ENCODE data around the gene KLF15.

The KLF15 gene

DNA sequence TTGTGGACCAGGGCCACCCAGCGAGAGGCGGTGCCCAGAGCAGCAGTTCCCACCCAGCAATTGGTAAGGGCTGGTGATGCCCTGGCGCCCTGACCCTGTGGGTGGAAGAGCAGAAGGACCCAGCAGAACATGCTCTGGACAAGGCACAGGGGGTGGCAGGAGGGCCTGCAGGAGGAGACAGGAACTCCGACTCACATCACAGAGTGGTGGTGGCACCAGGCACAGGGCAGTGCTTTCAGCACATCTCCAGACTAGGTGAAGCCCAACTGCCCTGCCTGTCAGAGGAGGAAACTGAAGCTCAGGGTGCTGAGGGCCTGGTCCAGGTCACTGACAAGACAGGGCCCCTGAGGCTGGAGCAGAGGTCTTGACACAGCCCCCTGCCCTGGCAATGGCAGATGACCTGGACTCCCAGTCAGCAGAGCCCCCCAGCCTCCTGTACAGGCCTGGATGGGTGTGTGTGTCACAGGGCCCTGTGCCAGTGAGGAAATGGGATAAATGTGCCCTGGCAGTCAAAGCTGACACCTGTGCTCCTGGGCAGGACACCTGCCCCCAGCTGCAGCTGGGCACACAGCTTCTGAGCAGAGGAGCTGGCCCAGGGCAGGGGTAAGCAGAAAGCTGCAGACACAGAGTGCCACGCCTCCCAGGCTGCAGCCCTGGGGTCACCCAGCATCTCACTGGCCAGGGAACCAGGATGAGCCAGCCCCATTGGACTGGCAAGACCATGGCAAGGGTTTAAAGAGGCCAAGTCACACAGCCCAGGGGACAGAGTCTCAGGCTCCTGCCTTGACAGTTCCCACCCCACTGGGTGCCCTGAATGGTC lies 11.4 kb downstream of the KLF15 start:
- DNase-seq (ENCODE audit: extremely low read depth, insufficient read length) = no peak
- Histone ChIP-seq H3K27me3 (replicated peaks; ENCODE audit: control insufficient read depth, insufficient read depth, low read length) (peaks cover 1% of the 10 kb centered on the region; the same call in 1 of the 2 replicates), H3K36me3 (ENCODE audit: control insufficient read depth, insufficient read depth, low read length) (no peaks in the 10 kb centered on the region), H3K4me3 (replicated peaks; ENCODE audit: low read depth, low read length) (no peak overlapping the region)
- TF ChIP-seq, protein P1, sequence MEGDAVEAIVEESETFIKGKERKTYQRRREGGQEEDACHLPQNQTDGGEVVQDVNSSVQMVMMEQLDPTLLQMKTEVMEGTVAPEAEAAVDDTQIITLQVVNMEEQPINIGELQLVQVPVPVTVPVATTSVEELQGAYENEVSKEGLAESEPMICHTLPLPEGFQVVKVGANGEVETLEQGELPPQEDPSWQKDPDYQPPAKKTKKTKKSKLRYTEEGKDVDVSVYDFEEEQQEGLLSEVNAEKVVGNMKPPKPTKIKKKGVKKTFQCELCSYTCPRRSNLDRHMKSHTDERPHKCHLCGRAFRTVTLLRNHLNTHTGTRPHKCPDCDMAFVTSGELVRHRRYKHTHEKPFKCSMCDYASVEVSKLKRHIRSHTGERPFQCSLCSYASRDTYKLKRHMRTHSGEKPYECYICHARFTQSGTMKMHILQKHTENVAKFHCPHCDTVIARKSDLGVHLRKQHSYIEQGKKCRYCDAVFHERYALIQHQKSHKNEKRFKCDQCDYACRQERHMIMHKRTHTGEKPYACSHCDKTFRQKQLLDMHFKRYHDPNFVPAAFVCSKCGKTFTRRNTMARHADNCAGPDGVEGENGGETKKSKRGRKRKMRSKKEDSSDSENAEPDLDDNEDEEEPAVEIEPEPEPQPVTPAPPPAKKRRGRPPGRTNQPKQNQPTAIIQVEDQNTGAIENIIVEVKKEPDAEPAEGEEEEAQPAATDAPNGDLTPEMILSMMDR (IDR thresholded peaks at IDR 0.05; ENCODE audit: insufficient read depth, low read length, poor library complexity, severe bottlenecking) = no peak

DNA sequence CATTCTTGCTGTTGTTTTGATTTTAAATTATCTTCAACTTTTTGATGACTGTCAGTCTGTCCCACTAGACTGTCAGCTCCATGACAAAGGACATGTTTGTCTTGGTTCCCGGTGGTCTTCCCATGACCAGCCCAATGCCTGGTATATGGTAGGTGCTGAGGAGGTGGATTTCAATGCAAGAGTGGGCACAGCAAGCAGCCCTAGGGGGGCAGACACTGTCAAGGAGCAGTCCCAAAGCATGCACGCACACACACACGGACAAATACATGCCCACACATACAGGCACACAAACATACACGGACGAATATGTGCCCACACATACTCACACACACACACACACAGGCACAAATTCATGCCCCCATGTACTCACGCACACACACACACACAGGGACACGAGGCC lies 12.0 kb downstream of the KLF15 start:
- DNase-seq (ENCODE audit: extremely low read depth, insufficient read length) = no peak

DNA sequence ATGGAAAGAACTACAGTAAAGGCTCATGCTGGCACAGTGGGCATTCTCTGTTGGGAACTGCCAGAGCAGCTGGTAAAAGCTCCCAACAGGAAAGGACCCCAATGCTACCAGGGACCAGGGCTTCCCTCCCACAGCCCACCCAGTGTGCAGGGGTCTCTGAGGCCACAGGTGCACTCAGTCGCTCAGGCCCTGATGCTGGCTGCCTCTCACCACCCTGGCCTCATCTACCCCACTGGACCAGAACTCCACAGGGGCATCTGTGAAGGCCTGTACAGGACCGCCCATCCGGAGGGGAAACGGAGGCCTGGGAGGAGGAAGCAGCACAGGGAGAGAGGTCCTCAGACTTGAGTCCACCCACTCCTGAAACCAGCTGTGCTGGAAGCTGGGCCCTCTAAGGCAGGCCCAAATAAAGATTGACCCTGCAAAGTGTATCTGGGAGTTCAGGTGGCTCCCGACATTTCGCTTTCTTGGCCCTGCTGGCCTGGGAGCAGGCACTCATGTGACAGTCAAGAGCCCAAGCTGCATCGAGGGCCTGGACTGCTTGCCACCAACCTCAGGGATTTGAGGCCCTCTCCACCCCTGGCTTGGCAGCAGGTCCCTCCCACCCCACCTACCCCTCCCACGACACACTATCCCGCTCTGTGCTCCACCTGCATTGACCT lies 12.7 kb downstream of the KLF15 start:
- Histone ChIP-seq H3K36me3 (ENCODE audit: control insufficient read depth, insufficient read depth, low read length) (no peaks in the 10 kb centered on the region), H3K4me3 (replicated peaks; ENCODE audit: low read depth, low read length) (no peak overlapping the region), H3K27me3 (replicated peaks; ENCODE audit: control insufficient read depth, insufficient read depth, low read length) (peaks cover 1% of the 10 kb centered on the region; the same call in 1 of the 2 replicates)
- TF ChIP-seq, protein P1 (IDR thresholded peaks at IDR 0.05; ENCODE audit: insufficient read depth, low read length, poor library complexity, severe bottlenecking) = no peak
- DNase-seq (ENCODE audit: extremely low read depth, insufficient read length) = no peak

More for the DNA sequence above, 12.0 kb downstream of the KLF15 start:
- no peaks in the 10 kb centered on the region for H3K36me3 ChIP-seq (ENCODE audit: control insufficient read depth, insufficient read depth, low read length)
- H3K27me3 ChIP-seq (replicated peaks; ENCODE audit: control insufficient read depth, insufficient read depth, low read length) = peaks cover 1% of the 10 kb centered on the region; the same call in 1 of the 2 replicates
- no peak overlapping the region for H3K4me3 ChIP-seq (replicated peaks; ENCODE audit: low read depth, low read length)
- TF ChIP-seq, protein P1 (IDR thresholded peaks at IDR 0.05; ENCODE audit: insufficient read depth, low read length, poor library complexity, severe bottlenecking) = no peak

DNA sequence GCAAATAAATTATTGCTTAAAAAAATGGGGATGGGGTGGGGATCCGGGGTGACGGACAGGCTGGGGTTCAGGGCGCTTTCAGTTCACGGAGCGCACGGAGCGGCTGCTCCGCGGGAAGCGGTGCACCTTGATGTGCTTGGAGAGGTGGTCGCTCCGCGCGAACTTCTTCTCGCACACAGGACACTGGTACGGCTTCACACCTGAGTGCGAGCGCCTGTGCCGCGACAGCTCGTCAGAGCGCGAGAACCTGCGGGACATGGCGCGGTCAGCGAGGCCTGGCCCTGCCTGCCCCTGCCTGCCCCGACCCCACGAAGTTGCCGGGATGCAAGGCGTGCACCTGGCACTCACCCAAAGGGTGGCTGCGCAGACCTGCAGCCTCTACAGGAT lies 13.6 kb downstream of the KLF15 start:
- H3K27me3 ChIP-seq (replicated peaks; ENCODE audit: control insufficient read depth, insufficient read depth, low read length) = peaks cover 1% of the 10 kb centered on the region; the same call in 1 of the 2 replicates
- no peak for DNase-seq (ENCODE audit: extremely low read depth, insufficient read length)
- no peaks in the 10 kb centered on the region for H3K36me3 ChIP-seq (ENCODE audit: control insufficient read depth, insufficient read depth, low read length)
- TF ChIP-seq, protein P1 (IDR thresholded peaks at IDR 0.05; ENCODE audit: insufficient read depth, low read length, poor library complexity, severe bottlenecking) = no peak
- no peak overlapping the region for H3K4me3 ChIP-seq (replicated peaks; ENCODE audit: low read depth, low read length)

DNA sequence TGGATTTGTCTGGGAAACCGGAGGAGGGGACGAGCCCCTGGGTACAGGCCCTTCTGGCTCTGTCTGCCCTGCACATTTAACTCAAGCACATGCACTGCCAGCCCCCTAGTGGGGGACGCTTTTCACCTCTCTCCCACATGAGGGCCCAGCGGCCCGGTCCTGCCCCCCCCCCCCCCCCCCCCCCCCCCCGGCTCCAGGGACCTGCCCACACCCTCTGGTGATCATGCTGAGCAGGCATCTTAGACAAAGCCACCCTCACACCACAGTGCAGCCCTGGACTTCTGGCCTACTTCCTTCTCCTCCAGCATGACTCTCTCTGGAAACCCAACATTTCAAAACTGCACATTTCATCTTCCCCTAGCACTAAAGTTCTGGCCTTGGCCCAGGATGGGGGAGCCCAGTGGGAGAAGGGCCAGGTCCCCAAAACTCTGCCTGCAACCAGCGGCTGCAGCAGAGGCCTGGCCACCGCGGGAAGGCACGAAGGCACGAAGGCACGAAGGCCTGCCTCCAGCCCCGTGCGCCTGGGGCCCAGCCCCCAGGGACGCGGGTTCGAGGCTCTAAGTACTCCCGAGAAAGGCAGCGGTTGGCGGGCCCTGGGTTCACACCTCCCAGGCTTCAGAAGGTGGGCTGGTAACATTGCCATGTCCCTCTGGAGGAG lies 14.1 kb downstream of the KLF15 start:
- peaks cover 1% of the 10 kb centered on the region; the same call in 1 of the 2 replicates for H3K27me3 ChIP-seq (replicated peaks; ENCODE audit: control insufficient read depth, insufficient read depth, low read length)
- H3K36me3 ChIP-seq (ENCODE audit: control insufficient read depth, insufficient read depth, low read length) = no peaks in the 10 kb centered on the region
- no peak overlapping the region for H3K4me3 ChIP-seq (replicated peaks; ENCODE audit: low read depth, low read length)
- TF ChIP-seq, protein P1 (IDR thresholded peaks at IDR 0.05; ENCODE audit: insufficient read depth, low read length, poor library complexity, severe bottlenecking) = no peak
- peak; percentile 57 for DNase-seq (ENCODE audit: extremely low read depth, insufficient read length)
